ENCODE measurements around the gene LRRC41.
"Not testable (repeated sequence)": the region's sequence is repeated elsewhere in the genome, so short reads cannot be mapped to it uniquely, and the experiment has no call there.

LRRC41 gene

DNA sequence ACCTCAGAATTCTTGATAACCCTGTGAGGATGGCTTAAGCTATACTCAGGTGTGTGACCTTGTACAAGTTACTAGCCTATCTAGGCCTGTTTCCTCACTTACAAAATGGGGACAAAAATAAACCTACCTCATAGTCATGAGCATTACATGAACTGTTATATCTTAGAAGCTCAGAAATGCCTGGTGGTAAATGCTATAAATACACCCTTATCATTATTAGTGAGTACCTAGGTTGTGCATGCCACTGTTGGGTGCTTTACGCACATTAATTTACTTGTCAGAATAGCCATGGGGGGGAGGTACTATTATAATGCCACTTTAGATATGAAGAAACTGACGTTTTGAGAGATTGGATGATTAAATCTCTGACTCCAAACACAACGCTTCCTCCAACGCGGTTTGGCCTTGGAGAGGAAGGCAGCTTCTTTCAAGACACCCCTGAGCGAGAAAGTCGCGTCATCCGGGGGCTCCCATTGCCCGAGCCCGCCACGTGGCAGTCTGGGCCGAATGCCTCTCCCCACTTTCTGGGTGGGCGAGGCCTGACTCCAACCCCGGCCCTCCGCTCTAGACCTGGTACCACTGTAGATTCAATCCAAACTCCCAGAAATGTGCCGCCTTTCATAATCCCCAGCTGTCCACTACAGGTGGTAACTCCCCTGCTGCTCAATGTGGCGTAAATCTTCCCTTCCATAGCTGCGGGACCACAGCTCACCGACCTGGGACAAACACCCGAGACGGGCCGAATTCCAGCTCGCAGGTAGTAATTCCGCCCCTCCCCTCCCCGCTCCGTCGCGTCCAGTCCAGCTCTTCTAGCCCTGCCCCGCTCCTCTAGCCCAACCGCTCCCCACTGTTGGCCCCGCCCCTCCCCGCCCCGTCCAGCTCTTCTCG, 56.6 kb downstream of the LRRC41 start:
- peak overlapping the region; percentile 41 for H3K27ac ChIP-seq
- no peak for DNase-seq (ENCODE audit: low read depth, low spot score)

DNA sequence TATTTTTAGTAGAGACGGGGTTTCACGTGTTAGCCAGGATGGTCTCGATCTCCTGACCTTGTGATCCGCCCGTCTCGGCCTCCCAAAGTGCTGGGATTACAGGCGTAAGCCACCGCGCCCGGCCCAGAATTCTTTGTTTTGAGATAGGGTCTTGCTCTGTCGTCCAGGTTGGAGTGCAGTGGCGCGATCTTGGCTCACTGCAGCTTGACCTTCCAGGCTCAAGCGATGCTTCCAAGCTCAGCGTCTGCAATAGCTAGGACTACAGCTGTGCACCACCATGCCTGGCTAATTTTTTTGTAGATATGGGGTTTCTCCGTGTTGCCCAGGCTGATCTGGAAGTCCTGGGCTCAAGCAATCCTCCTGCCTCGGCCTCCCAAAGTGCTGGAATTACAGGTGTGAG, 57.3 kb downstream of the LRRC41 start:
- not testable (repeated sequence) for H3K27ac ChIP-seq; DNase-seq (ENCODE audit: low read depth, low spot score)

DNA sequence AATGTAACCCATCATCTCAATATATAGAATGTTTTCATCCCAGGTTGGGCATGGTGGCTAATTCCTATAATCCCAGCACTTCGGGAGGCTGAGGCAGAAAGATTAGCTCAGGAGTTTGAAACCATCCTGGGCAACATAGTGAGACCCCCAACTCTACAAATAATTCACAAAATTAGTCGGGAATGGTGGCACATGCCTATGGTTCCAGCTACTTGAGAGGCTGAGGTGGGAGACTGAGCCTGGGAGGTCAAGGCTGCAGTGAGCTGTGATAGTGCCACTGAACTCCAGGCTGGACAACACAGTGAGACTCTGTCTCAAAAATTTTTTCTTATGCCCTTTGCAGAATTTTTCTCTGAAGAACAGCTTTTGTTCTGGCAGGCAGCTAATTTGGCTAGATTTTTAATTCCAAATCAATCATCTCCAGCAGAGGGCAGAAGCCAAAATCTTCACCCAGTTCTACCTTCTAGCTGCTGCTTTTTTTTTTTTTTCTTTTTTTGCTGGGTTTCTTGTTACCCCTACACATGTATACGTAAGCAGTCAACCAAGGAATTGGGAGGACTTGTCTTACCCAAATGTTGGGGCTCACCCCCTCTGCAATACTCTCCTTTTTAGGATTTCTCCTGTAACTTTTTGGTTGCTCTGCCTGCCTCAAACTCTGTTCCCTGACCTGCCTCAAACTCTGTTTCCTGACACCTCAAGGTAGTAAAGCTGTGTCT, 58.6 kb downstream of the LRRC41 start:
- H3K27ac ChIP-seq: no peak overlapping the region
- DNase-seq (ENCODE audit: low read depth, low spot score): no peak

DNA sequence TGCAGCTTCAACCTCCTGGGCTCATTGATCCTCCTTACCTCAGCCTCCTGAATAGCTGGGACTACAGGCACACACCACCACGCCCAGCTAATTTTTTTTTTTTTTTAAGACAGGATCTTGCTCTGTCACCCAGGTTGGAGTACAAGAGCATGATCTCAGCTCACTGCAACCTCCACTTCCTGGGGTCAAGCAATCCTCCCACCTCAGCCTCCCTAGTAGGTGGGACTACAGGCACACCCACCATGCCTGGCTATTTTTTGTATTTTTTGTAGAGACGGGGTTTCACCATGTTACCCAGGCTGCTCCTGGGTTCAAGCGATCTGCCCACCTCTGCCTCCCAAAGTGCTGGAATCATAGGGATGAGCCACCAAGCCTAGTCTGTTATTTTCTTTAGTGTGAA, 59.6 kb downstream of the LRRC41 start:
- DNase-seq (ENCODE audit: low read depth, low spot score); H3K27ac ChIP-seq: not testable (repeated sequence)

DNA sequence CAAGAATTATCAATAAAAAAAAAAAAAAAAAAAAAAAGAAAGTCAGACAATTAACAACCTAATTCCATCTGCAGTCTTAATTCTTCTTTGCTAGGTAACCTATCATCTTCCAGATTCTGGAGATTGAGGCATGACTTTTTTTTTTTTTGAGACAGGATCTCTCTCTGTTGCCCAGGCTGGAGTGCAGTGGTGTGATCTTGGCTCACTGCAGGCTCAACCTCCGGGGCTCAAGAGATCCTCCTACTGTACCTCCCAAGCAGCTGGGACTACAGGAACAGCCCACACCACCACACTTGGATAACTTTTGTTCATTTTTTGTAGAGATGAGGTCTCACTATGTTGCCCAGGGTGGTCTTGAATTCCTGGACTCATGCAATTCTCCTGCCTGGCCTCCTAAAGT, 60.5 kb downstream of the LRRC41 start:
- DNase-seq (ENCODE audit: low read depth, low spot score): no peak
- H3K27ac ChIP-seq: no peak overlapping the region

DNA sequence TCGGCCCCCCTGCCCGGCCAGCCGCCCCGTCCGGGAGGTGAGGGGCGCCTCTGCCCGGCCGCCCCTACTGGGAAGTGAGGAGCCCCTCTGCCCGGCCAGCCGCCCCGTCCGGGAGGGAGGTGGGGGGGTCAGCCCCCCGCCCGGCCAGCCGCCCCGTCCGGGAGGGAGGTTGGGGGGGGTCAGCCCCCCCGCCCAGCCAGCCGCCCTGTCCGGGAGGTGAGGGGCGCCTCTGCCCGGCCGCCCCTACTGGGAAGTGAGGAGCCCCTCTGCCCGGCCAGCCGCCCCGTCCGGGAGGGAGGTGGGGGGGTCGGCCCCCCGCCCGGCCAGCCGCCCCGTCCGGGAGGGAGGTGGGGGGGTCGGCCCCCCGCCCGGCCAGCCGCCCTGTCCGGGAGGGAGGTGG, 61.7 kb downstream of the LRRC41 start:
- not testable (repeated sequence) for H3K27ac ChIP-seq; DNase-seq (ENCODE audit: low read depth, low spot score)

DNA sequence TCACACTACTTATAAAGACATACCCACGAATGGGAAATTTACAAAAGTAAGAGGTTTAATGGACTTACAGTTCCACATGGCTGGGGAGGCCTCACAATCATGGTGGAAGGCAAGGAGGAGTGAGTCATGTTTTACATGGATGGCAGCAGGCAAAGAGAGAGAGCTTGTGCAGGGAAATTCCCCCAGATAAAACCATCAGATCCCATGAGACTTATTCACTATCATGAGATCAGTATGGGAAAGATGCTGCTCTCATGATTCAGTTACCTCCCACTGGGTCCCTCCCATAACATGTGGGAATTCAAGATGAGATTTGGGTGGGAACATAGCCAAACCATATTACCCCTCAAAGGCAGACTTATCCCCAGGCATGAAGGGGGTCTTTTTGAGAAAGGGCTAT, 64.6 kb downstream of the LRRC41 start:
- not testable (repeated sequence) for DNase-seq (ENCODE audit: low read depth, low spot score); H3K27ac ChIP-seq

DNA sequence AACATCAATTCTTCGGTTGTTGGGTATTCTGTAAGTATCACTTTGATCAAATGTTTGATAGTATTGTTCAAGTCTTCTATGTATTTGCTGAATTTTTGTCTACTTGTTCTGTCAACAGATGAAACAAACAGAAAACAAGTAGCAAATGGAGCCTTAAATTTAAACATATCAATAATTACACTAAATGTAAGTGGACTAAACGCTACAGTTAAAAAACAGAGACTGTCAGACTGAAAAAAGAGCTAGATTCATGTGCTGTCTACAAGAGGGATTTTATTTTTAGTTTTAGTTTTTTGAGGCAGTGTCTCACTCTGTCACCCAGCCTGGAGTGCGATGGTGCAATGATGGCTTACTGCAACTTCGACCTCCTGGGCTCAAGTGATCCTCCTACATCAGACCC, 66.5 kb downstream of the LRRC41 start:
- no peak for DNase-seq (ENCODE audit: low read depth, low spot score)
- H3K27ac ChIP-seq: no peak overlapping the region

DNA sequence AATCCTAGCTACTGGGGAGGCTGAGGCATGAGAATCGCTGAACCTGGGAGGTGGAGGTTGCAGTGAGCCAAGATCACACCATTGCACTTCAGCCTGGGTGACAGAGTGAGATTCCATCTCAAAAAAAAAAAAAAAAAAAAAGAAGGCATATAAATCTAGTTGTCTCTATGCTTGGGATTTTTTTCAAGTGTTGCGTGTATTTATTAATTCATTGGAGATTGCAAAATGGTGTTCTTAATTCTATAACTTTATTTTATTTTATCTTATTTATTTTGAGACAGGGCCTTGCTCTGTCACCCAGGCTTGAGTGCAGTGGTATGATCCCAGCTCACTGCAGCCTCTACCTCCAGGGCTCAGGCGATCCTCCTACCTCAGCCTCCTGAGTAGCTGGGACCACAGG, 72.2 kb downstream of the LRRC41 start:
- H3K27ac ChIP-seq; DNase-seq (ENCODE audit: low read depth, low spot score): not testable (repeated sequence)
